IMR-90 (cell line): ENCODE data around the gene TOMM40L.

ENCODE experiments used
- CHD1 ChIP-seq: IDR thresholded peaks from 2 replicates; pipeline ENCODE4 v1.6.1; 2012; ENCODE audit warnings: low read depth, low read length, improper control_type of control experiment
- TF ChIP-seq, protein P1 (sequence below): fragments of 150-350 bp; IDR thresholded peaks from 2 replicates; pipeline ENCODE4 v1.6.1; 2017; ENCODE audit warnings: mild to moderate bottlenecking, antibody characterized with exemption, low read length, low read depth

DNA sequence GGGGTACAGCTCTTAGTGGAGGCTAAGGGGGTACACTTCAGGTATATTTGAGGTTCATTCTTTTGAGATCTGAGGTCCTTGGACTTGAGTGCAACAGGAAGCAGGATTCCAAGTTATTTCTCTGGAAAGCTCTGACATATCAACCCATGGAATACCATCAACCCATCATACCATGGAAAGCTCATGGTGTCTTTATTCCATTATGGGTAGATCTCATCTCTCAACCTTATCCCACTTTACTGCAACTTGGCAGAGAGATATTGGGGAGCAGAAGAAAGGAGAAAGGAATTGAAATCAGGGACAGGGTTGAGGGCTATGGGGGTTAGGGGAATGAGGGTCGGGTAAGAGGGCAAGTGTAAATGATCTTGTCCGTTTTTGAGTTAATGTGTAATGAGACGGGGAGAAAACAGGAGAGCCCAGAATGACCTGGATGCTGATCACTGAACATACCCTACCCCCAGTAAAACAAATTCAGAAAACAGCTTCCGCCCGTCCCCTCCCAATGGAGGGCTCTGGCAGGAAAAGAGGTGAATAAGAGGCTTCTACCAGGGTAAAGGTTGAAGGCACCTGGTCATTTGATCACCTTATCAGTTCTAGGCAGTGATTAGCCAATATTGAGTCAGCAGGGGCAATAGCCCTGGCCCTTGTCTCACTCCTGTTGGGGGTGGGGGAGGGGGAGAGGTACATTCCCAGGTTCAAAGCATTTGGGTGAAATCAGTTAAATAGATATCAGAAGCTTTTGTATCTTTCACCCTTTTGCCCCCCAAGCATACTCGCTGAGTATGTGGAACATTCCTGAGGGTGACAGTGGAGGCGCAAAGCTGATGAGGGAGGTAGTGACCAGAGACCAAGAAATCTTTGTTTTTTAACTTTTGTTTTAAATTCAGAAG is 1.8 kb upstream of the TOMM40L start:
- TF ChIP-seq, protein P1, sequence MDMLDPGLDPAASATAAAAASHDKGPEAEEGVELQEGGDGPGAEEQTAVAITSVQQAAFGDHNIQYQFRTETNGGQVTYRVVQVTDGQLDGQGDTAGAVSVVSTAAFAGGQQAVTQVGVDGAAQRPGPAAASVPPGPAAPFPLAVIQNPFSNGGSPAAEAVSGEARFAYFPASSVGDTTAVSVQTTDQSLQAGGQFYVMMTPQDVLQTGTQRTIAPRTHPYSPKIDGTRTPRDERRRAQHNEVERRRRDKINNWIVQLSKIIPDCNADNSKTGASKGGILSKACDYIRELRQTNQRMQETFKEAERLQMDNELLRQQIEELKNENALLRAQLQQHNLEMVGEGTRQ, result no peak
- TF ChIP-seq CHD1, result no peak
